Stomach smooth muscle (tissue), 2 donors: ENCODE results near the gene TANC1.

Source experiments
- H3K27ac ChIP-seq: one replicate; pipeline ENCODE4 v1.7.0; 2013; ENCODE audit warnings: mild to moderate bottlenecking, low read length, inconsistent platforms
- H3K27me3 ChIP-seq, 2 donors: one replicate each; pipeline ENCODE4 v1.7.0; 2013; ENCODE audit warnings: low read length in 2 of 2; ENCODE audit not compliant: insufficient read depth in 2 of 2, control insufficient read depth in 1 of 2
- H3K36me3 ChIP-seq, 2 donors: one replicate each; pipeline ENCODE4 v1.7.0; 2013; ENCODE audit warnings: low read length in 2 of 2; ENCODE audit not compliant: control insufficient read depth in 2 of 2, insufficient read depth in 2 of 2
- H3K4me1 ChIP-seq: one replicate; pipeline ENCODE4 v1.7.0; 2013; ENCODE audit warnings: low read length; ENCODE audit not compliant: control insufficient read depth, insufficient read depth
- H3K4me3 ChIP-seq, 2 donors: one replicate each; pipeline ENCODE4 v1.7.0; 2013; ENCODE audit warnings: low read length in 2 of 2
- H3K9ac ChIP-seq, 2 donors: one replicate each; pipeline ENCODE4 v1.7.0; 2013; ENCODE audit warnings: low read length in 2 of 2, mild to moderate bottlenecking in 1 of 2
- H3K9me3 ChIP-seq, 2 donors: one replicate each; pipeline ENCODE4 v1.7.0; 2013; ENCODE audit warnings: low read length in 2 of 2; ENCODE audit not compliant: control insufficient read depth in 2 of 2
- donor health status: healthy.
- donor health status: Pancreatic carcinoma.

Gene TANC1

GRCh38 chr2:159151198-159152127 is 183.0 kb downstream of the TANC1 start:
- Histone ChIP-seq H3K9ac (no peak overlapping the region), H3K27ac (peak overlapping the region; percentile 68), H3K36me3 (no peaks in the 10 kb centered on the region), H3K4me1 (peaks cover 59% of the 10 kb centered on the region), H3K9me3 (no peaks in the 10 kb centered on the region), H3K4me3 (no peak overlapping the region), H3K27me3 (no peaks in the 10 kb centered on the region)

GRCh38 chr2:159152128-159152778 is 183.8 kb downstream of the TANC1 start:
- H3K36me3 ChIP-seq, result no peaks in the 10 kb centered on the region
- H3K9ac ChIP-seq, result no peak overlapping the region
- H3K4me3 ChIP-seq, result no peak overlapping the region
- H3K4me1 ChIP-seq, result peaks cover 61% of the 10 kb centered on the region
- no peaks in the 10 kb centered on the region for H3K27me3 ChIP-seq
- H3K9me3 ChIP-seq, result no peaks in the 10 kb centered on the region
- H3K27ac ChIP-seq, result peak overlapping the region; percentile 3

GRCh38 chr2:159153063-159153462 is 184.6 kb downstream of the TANC1 start:
- peak overlapping the region; percentile 56 for H3K27ac ChIP-seq
- H3K4me1 ChIP-seq, result peaks cover 56% of the 10 kb centered on the region

DNA sequence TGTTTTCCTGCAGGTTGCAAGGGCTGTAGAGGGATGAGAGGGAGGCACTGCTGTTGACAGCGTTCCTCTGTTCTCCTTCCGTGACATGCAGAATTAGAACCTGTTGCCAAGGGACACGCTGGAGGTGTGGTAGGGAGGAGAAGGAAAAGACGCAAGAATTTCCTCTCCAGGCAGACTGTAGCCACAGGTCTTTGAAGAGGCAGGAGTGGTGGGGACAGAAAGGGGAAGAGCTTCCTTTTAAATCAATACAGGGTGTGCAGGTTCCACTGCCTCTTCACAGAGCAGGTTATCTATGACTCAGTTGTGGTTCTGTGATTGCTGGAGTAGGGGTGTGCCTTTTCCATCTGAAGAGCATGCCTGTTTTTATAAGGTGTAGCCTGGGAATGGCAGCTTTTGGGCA is 185.0 kb downstream of the TANC1 start:
- Histone ChIP-seq H3K36me3 (no peaks in the 10 kb centered on the region), H3K4me3 (no peak overlapping the region), H3K9me3 (no peaks in the 10 kb centered on the region), H3K9ac (no peak overlapping the region), H3K4me1 (peaks cover 56% of the 10 kb centered on the region), H3K27me3 (no peaks in the 10 kb centered on the region), H3K27ac (peak overlapping the region; percentile 56)

More at GRCh38 chr2:159153063-159153462, 184.6 kb downstream of the TANC1 start:
- no peak overlapping the region for H3K4me3 ChIP-seq
- H3K9me3 ChIP-seq, result no peaks in the 10 kb centered on the region
- H3K36me3 ChIP-seq, result no peaks in the 10 kb centered on the region
- H3K27me3 ChIP-seq, result no peaks in the 10 kb centered on the region
- no peak overlapping the region for H3K9ac ChIP-seq

GRCh38 chr2:159153951-159154350 is 185.5 kb downstream of the TANC1 start:
- no peaks in the 10 kb centered on the region for H3K9me3 ChIP-seq
- no peaks in the 10 kb centered on the region for H3K27me3 ChIP-seq
- H3K9ac ChIP-seq, result no peak overlapping the region
- H3K4me1 ChIP-seq, result peaks cover 56% of the 10 kb centered on the region
- H3K4me3 ChIP-seq, result no peak overlapping the region
- H3K36me3 ChIP-seq, result no peaks in the 10 kb centered on the region
- H3K27ac ChIP-seq, result peak overlapping the region; percentile 56

- Histone ChIP-seq H3K27ac (peak overlapping the region; percentile 7), H3K4me1 (peaks cover 56% of the 10 kb centered on the region), H3K9me3 (no peaks in the 10 kb centered on the region), H3K9ac (no peak overlapping the region), H3K36me3 (no peaks in the 10 kb centered on the region), H3K27me3 (no peaks in the 10 kb centered on the region), H3K4me3 (no peak overlapping the region)
Measured at GRCh38 chr2:159154366-159154765, 185.9 kb downstream of the TANC1 start.

- Histone ChIP-seq H3K9me3 (no peaks in the 10 kb centered on the region), H3K4me1 (peaks cover 48% of the 10 kb centered on the region), H3K4me3 (no peak overlapping the region), H3K27me3 (no peaks in the 10 kb centered on the region), H3K27ac (no peak overlapping the region), H3K9ac (no peak overlapping the region), H3K36me3 (no peaks in the 10 kb centered on the region)
Measured at GRCh38 chr2:159155320-159155719, 186.9 kb downstream of the TANC1 start.

- Histone ChIP-seq H3K27me3 (no peaks in the 10 kb centered on the region), H3K4me1 (peaks cover 48% of the 10 kb centered on the region), H3K9ac (no peak overlapping the region), H3K9me3 (no peaks in the 10 kb centered on the region), H3K27ac (no peak overlapping the region), H3K36me3 (peaks cover 0 to 3% of the 10 kb centered on the region in 2 donors), H3K4me3 (no peak overlapping the region)
Measured at GRCh38 chr2:159155791-159156190, 187.4 kb downstream of the TANC1 start.

DNA sequence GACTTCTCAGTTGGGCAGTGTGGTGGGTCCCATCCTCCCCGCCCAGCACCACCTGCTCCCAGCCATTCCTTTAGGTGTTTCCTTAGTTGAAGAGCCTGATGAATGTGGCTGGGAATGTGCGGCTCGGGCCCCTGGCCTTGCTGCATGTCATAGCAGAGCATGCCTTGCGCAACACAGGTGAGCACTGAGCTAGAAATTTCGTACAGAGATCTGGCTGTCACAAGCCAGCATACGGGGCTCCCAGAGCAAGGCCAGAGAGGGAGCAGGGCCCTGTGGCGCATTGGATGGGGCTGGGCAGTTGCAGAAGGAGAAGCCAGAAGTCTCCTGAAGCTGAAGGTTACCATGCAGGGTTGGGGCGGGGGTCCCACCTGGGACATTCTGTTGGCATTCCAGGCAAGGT is 188.4 kb downstream of the TANC1 start:
- Histone ChIP-seq H3K36me3 (peaks cover 0 to 3% of the 10 kb centered on the region in 2 donors), H3K27me3 (no peaks in the 10 kb centered on the region), H3K27ac (no peak overlapping the region), H3K9me3 (no peaks in the 10 kb centered on the region), H3K4me3 (no peak overlapping the region), H3K4me1 (peaks cover 42% of the 10 kb centered on the region), H3K9ac (no peak overlapping the region)

GRCh38 chr2:159157361-159158209 is 189.1 kb downstream of the TANC1 start:
- H3K27ac ChIP-seq, result no peak overlapping the region

More at GRCh38 chr2:159157361-159158209, 189.1 kb downstream of the TANC1 start:
- Histone ChIP-seq H3K9ac (no peak overlapping the region), H3K4me1 (peaks cover 37% of the 10 kb centered on the region), H3K36me3 (peaks cover 0 to 3% of the 10 kb centered on the region in 2 donors), H3K9me3 (no peaks in the 10 kb centered on the region), H3K27me3 (no peaks in the 10 kb centered on the region), H3K4me3 (no peak overlapping the region)
